Activated naive CD4-positive, alpha-beta T cell treated with Interleukin-2 at 50 U/mL for 16 hours (primary cell): ENCODE results near the gene ADAMTS16.

ENCODE experiments used
- DNase-seq: peaks from one replicate; pipeline ENCODE4 v3.0.0-alpha.2; 2020

Gene ADAMTS16

DNA sequence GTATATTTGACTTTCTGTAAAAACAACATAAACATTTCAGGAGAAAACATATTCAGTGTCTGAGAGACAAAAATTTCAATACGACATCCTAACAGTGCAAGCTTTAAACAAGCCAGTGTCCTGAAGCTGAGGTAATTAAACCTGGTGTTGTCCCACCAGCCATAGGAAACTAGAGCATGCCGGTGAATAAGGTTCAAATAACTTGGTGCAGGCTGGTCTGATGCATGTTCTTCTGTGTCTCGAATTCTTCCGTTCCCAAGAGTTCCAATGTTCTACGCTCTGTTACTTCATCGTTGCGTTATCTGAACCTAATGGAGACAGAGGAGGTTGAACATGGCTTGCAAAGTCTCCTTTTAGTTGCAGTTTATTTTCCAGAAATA, 48.9 kb downstream of the ADAMTS16 start:
- DNase-seq = no peak

DNA sequence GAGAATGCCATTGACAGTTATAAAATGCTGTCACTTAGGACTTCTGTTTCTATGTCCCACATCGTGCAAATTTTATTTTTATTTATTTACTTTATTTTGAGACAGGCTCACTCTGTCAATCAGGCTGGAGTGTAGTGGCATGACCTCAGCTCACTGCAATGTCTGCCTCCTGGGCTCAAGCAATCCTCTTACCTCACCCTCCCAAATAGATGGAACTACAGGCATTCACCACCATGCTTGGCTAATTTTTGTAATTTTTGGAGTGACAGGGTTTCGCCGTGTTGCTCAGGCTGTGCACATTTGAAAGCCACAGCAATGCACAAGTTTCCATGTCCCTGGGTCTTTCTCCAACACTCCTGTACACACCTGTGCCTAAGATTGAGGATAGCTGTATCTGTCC, 51.8 kb downstream of the ADAMTS16 start:
- DNase-seq = no peak

DNA sequence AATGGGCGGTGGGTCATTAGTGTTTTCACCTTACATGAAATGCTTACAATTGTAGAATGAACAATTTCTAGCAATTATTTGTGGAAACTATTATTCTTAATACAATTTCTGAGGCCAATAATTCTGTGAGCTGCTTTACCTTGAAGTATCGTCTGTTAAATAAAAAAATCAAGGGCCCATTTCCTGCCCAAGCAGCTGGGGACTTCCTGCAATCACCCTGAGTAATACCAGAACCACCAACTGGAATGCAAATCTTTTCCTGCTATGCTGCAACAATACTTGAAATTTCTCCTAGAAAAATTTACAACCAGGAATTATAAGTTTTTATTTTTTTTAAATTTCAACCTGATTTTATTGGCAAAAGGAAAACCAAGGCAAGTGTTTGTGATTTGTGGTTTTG, 52.6 kb downstream of the ADAMTS16 start:
- DNase-seq = no peak

DNA sequence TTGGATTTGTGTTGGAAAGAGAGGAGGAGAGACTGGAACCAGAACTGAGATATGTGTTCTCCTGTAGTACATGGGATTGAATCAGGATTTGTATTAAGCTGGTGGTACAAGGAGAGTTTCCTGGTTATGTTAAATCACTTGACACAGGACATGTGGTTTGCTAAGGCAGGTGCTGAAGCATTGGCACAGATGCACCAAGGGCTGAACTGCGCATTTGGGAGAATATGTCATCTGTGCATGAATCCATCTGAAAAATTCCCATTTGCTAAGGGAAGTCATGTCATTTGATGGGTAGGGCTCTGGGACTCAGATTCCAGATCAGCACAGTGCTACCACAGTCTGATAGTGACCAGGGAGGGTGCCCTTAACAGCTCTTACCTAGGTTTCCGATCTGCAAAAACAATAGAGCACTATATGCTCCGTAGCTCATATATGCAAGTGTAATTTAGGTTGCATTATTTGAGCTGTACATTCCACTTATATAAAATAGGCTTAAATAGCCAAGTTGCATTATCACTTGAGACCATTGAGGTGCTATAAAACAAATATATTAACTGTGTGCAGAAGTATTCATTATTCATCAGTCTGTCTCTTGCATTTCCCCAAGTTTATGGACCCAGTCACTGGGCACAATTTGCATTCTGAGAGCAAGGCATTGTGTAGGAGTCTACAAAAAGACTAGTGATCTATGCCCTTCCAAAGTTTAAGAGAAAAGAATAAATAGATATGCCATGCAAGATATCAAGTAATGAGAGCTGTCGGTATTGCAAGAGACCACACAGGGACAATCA, 55.2 kb downstream of the ADAMTS16 start:
- DNase-seq = no peak

DNA sequence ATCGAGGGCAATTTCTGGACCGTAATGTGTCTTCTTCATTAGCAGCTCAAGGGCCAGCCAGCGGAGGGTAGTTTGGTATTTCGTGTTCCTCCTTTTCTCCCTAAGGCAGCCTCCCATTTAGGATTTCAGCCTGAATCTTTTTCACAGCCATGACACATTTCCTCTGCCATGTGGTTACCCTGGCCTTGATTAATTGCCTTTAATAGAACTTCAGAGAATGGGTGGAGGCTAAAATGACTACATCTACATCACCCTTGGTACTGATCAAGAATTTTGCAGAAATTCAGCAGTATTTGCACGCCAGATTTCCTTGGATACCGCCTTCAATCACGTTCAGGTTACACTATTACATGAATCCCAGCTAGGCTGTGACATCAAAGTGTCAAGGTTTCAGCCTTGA, 58.0 kb downstream of the ADAMTS16 start:
- no peak for DNase-seq

DNA sequence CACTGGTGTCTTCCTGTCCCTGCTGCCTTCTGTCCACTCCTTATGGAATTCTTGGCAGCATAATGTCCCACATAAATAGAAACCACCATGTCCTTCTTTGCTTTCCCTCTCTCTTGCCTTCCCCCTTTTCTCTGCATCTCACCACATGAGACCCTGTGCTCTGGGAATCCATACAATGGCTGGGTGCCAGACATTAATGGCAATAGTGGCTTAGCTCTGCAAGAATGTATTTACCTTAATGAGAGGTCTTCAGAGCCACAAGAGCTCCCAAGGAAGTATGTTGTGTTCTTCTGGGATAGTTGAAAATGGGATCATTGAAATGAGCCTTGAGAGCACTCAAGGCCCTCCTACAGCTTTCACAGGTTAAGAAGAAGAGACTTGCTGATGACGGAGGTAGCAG, 58.7 kb downstream of the ADAMTS16 start:
- DNase-seq = no peak

DNA sequence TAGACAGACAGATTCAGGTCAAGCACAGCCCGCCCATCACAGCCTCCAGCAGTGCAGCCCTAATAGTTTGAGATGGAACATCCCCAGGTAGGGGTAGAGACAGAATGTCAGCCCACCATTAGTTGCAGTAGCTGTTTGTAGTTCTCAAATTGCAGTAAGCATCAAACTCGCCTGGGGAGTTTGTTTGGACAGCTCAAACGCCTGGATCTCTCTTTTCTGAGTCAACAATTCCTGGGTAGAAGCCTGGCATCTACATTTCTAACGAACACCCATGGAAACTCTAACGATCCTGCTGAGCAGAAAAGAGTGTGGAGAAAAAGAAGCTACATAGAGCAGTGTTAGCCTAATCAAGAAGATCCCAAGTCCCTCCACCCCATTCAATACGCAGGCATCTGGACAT, 59.4 kb downstream of the ADAMTS16 start:
- no peak for DNase-seq

DNA sequence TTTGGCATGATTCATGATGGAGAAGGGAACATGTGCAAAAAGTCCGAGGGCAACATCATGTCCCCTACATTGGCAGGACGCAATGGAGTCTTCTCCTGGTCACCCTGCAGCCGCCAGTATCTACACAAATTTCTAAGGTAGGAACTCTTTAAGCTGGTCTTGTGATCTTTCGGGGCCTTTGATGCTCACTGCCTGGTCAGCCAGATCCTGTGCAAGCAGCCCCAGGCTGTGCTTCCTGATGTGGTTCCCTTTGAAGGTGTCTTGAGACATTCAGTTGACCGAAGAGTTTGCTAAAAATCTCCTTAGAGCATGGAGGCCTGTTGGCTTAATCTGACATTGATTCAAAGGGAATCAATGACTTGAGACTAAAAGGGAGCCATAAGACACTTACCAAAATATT, 60.0 kb downstream of the ADAMTS16 start:
- no peak for DNase-seq

DNA sequence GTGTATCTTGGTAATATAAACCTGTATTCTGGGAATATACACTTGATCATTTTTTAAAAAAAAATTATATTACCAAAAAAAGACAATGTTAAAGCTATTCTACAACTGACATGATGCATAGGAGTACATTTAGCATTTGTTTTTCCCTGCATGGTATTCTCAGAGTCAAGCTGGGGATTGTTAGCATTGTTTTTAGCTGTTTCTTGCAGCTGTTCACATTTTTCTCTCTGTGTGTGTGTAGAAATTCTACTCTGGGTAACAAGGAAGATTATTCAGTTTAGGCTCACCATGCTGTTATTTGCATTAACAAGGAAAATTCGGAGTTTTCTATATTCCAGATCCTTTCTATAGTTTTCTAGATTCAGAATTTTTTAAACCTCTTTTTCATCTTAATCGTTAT, 62.2 kb downstream of the ADAMTS16 start:
- DNase-seq = no peak

DNA sequence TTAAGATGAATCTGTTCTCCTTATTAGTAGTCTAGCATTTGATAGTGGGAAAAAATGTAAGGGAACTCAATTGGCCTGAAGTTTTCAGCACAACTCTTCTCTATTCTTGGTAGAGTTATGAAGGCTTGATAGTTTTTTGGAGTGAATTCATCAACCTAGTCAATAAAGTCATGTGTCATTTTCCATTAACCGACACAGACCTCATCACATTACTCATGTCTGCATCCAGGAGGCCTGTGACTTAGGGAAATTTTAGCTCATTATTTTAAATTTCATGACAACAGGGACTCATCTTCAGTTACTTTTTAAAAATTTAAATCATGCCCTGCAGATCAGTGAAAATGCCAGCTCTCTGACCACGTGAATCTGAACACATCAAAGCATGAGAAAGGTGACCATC, 63.3 kb downstream of the ADAMTS16 start:
- DNase-seq = no peak

DNA sequence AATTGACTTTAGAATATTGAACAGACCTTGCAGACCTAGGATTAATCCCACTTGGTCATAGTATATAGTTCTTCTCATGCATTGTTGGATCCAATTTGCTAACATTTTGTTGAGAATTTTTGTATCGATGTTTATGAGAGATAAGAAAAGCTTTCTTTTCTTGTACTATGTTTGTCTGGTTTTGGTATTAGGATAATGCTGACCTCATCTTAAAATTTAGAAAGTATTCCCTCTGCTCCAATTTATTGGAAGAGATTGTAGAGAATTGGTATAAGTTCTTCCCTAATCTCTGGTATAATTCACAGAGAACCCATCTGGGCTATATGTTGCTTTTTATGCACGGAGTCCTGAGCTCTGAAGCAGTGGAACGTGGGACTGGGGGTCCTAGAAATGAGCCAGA, 67.7 kb downstream of the ADAMTS16 start:
- DNase-seq = no peak

DNA sequence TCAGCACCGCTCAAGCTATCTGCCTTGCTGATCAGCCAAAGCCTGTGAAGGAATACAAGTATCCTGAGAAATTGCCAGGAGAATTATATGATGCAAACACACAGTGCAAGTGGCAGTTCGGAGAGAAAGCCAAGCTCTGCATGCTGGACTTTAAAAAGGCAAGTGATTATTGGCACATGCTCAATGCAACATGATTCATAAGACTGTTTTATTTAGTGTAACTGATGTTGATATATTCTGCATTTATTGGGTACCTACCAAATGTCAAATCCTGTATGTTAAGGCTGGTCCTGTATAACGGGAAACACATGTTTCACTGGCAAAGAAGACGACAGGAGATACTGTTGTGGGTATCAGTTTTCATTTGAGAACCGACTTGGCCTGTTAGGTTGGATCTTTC, 69.0 kb downstream of the ADAMTS16 start:
- DNase-seq = no peak

DNA sequence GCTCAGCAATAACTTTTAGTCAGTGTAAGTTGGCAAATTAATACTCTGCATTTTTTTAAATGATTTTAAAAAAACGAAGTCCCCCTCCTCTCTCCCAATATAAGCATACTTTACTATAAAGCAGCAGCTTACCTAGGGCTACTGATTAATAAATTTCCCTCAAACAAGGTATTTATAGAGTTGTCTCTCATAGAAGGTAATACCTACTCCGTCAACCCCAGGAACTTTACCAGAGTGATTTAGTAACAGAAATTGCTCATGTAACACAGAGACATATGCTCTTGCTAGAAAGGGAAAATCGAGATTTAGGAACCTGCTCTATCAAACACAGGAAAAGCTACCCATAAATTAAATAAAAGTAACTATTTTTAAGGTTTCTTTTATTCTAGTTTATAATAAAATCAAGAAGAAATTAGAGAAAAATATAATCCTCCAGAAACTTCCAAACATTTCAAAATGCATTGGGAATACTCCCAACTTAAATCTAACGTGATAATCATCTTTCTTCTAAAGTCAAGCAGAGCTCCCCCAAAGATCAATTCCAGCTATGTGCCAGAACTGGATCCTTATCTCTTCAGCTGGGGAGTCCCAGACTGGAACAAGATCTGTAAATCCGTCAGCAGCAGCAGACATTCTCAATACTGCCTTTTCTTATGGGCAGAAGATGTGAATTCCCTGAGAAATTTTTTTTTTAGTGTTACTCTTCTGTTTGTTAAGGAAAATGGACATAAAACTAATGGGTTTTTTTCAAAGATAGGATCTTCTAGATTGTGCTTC, 69.6 kb downstream of the ADAMTS16 start:
- DNase-seq = no peak

DNA sequence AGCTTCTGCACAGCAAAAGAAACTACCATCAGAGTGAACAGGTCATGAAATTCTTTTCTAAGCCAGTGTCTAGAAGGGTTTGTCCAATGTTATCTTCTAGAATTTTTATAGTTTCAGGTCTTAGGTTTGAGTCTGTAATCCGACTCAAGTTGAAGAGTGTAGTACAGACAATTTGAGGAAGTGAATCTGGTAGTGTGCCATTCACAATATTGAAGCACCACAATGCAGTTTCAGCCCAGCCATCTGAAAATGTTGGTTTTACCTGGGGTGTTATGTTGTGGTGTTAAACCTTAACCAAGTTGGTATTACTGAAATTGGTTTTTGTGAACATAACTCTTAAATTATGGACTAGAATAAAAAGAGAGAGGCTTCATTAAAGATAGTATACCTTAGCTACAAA, 77.2 kb downstream of the ADAMTS16 start:
- DNase-seq = no peak

DNA sequence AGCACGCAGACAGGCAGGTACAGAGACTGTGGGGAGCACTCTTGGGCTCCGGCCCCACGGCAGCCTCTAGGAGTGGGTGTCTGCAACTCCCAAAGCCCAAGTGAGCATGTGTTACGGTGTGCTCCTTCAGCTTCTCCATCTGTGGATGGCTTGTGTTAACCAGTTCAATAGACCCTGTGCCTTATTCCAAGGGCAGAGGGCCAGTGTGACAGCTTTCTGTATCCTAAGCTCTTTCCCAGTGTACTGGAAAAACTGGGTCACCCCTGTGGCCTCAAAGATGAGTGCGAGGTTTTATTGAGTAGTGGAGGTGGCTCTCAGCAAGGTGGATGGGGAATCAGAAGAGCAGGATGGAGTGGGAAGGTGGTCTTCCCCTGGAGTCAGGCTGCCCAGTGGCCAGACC, 78.3 kb downstream of the ADAMTS16 start:
- DNase-seq = no peak

DNA sequence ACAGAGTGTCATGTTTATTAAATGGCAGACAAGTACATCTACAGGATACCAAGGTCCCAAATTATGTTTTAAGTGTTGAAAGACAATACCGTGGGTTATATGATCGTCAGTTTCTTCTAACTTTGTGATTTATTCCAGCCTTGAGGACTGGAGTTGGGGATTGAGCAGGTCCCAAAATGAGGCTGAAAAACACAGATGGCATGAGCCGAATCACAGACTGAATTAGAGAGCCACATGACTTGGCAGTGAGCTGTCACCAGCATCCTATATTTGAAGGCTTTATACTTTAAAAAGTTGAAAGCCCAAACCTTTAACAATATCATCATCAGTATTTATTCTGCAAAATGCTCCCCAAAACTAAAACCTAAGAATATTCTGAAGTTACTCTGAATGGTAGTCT, 79.4 kb downstream of the ADAMTS16 start:
- no peak for DNase-seq

DNA sequence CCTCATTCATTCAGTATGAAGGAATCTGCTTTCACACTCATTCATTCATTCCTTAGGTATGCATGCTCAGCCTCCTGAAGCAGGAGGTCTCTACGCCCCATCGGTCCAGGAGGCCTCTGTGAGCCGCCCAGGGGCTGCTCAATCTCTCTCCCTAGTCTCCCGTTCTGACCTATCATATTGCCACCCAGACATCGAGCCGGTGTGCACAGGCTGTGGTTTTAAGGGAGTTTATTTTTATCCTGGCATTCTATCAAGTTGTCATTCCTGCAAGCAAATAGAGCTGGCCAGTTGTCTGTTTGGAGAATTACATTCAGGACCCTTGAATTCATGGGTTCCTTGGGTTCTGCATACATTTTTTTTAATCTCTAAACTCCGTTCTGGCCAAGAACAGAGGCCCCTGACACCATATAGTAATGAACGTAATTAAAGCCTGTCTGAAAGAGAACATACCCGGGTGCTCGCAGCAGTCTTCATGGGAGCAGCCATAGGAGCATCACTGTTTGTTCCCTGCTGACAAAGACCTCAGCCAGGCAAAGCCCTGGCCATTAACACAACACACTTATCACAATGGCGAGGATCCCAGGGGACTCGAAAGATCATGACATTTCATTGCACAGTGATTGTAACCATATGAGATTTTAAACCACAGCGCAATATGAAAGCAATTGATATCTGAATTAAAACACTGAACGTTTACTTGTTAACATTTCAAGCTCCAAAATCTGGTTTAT, 80.9 kb downstream of the ADAMTS16 start:
- no peak for DNase-seq

DNA sequence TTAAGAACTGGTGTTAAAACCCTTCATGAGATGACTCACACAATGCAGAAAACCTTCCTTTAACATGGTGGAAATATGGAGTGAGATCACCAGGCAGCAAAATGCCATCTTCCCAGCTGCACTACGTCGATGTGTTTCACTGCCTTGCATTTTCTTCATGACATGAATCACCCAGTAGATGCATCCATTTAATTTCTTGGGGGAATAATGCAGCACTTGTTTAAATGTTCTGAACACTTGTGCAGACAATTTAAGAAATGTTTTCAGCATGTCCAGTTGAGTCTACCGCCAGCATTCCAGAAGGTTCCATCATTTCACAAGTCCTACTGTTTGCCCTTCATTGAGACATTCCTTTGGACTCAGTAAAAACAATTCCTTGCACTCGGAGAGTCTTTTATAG, 81.6 kb downstream of the ADAMTS16 start:
- no peak for DNase-seq

DNA sequence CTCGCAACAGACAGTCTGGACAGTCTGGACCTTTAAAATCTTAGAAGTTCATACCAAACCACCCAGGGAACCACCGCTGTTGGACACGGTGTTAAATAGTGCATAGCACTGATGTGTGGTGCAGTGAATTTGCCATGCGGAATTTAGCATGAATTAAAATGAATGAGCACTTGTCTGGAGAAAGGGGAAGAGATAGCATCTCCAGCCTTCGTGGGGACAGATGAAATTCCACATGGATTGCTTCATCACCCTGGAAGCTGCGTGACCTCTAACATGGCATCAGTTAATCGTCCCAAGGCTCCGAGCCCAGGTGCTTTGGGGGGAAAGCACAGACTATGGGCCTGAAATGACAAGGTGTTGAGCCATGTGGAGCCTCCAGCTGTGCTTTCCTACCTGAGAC, 91.4 kb downstream of the ADAMTS16 start:
- DNase-seq = no peak

DNA sequence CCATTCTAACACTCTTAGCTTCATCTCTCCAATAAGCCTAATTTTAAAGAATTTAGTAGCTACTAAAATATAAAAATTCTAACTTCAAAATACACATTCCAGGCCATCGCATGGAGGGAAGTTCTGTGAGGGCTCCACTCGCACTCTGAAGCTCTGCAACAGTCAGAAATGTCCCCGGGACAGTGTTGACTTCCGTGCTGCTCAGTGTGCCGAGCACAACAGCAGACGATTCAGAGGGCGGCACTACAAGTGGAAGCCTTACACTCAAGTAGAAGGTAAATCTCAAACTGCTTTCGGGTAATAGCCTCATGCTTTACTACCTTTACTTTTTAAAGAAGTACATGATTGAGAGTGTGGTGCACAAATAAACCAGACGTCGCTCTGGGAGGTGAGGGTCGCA, 94.8 kb downstream of the ADAMTS16 start:
- DNase-seq = no peak

DNA sequence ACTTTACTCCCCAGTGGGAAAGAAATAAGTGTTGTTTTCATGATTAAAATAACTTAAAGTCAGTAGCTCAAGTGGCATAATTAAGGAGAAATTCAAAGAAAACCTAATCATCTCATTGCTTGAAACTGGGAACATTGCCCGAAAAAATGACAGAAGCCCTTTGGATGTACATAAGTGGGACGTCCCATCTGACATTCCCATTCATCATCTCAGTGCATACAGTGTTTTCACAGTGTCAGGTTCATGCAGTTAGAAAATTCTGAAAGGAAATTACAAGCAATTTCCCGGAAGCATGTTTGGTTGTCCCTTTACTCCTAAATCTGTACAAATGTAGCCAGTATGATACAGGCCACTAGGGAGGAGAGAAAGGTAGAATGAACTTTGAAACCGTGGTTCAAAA, 95.6 kb downstream of the ADAMTS16 start:
- DNase-seq = no peak

DNA sequence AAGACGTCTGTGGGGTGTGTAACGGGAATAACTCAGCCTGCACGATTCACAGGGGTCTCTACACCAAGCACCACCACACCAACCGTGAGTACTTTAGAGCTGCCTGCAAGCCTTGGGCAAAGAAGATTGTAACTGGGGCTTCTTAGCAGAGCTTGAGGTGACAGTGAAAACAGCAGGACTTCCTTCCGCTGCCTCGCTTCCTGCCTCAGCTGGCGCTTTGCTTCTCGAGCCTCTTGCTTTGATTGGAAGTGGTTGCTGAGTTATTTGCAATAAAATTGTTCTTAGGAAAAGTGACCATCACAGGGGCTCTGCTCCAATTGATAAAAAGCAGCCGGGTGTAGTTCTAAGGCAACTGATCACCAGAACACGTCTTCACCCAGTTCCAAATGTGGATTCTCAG, 99.1 kb downstream of the ADAMTS16 start:
- DNase-seq = no peak

DNA sequence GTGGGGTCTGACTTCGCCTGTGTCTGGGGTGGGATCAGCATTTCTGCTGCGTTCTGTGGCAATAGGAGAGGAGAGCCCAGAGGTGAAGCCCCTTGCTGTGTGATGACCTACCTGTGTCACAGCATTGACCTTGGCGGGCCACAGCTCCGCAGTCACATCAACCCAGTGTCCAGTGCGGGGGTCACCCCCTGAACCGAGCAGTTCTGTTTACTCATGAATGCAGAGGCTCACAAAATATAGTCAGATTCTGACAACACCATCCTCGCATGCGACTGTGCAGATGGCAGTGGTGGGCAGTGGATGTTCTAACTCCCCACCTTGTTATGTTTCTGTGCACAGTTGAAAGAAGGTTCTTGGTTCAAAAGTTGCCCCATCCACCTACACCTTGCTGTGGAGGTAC, 100.1 kb downstream of the ADAMTS16 start:
- no peak for DNase-seq

DNA sequence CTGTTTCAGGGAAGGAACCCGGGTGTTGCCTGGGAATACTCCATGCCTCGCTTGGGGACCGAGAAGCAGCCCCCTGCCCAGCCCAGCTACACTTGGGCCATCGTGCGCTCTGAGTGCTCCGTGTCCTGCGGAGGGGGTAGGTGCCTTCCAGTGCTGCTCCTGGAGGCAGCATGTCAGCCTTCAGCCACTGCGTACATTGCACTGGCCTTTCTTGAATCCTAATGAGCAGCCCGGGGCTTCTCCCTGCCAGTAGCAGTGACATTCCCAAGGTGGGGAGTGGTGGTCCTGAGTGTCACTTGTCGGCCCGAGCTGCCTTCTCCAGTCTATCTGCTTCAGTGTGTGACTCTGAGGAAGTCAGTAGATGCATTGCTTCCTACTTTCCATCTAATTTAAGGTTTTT, 101.9 kb downstream of the ADAMTS16 start:
- DNase-seq = no peak
